Ishikawa (cell line): Measurements from ENCODE around the gene MRO.

ENCODE experiments used
- CEBPB ChIP-seq: IDR thresholded peaks from 2 replicates; pipeline ENCODE4 v1.6.1; 2012
- CREB1 ChIP-seq: IDR thresholded peaks from 2 replicates; pipeline ENCODE4 v1.6.1; 2012; ENCODE audit warnings: low read depth
- EGR1 ChIP-seq: IDR thresholded peaks from 2 replicates; pipeline ENCODE4 v1.6.1; 2012
- EP300 ChIP-seq: IDR thresholded peaks from 2 replicates; pipeline ENCODE4 v1.6.1; 2012; ENCODE audit warnings: borderline replicate concordance
- FOXM1 ChIP-seq: IDR thresholded peaks from 2 replicates; pipeline ENCODE4 v1.6.1; 2012; ENCODE audit warnings: low read depth, borderline replicate concordance
- NFIC ChIP-seq: IDR thresholded peaks from 2 replicates; pipeline ENCODE4 v1.6.1; 2012
- RAD21 ChIP-seq: IDR thresholded peaks from 2 replicates; pipeline ENCODE4 v1.6.1; 2012; ENCODE audit warnings: low read depth
- REST ChIP-seq: IDR thresholded peaks from 2 replicates; pipeline ENCODE4 v1.6.1; 2012; ENCODE audit warnings: low read depth, mild to moderate bottlenecking
- TAF1 ChIP-seq: IDR thresholded peaks from 2 replicates; pipeline ENCODE4 v1.6.1; 2012; ENCODE audit warnings: low read depth, mild to moderate bottlenecking
- TCF12 ChIP-seq: IDR thresholded peaks from 2 replicates; pipeline ENCODE4 v1.6.1; 2012; ENCODE audit warnings: low read depth
- TEAD4 ChIP-seq: IDR thresholded peaks from 2 replicates; pipeline ENCODE4 v1.6.1; 2012
- USF1 ChIP-seq: IDR thresholded peaks from 2 replicates; pipeline ENCODE4 v1.6.1; 2012
- YY1 ChIP-seq: IDR thresholded peaks from 2 replicates; pipeline ENCODE4 v1.6.1; 2012; ENCODE audit warnings: low read depth
- ZBTB7A ChIP-seq: IDR thresholded peaks from 2 replicates; pipeline ENCODE4 v1.6.1; 2012; ENCODE audit warnings: low read depth
- TF ChIP-seq, protein P1 (sequence below): IDR thresholded peaks from 2 replicates; pipeline ENCODE4 v1.6.1; 2012

The MRO gene

GRCh38 chr18:50803592-50803991 is 16.2 kb downstream of the MRO start:
- no peak for TF ChIP-seq YY1
- no peak for TF ChIP-seq ZBTB7A
- no peak for TF ChIP-seq REST
- TF ChIP-seq FOXM1 = no peak
- no peak for TF ChIP-seq EP300
- TF ChIP-seq TCF12 = no peak
- no peak for TF ChIP-seq NFIC
- no peak for TF ChIP-seq USF1
- TF ChIP-seq CEBPB = no peak
- no peak for TF ChIP-seq TEAD4
- TF ChIP-seq EGR1 = no peak
- no peak for TF ChIP-seq RAD21

DNA sequence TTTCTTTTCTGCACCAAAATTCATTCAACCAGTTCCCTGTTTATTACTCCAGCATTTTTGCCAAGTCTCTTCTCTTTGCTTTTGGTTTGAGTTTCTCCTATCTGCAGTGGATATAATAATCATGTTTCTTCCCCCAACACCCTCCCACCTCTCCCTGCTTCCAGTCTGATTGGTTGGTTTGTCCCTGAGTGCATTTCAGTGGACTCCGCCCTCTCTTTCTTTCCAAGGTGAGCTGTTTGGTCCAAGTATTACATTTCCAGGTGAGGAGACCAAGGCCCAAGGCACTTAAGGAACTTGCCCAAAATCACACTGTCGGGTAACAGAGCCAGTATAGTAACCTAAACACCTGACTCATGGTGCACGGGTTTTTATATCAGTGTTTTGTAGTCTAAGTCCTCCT is 17.7 kb downstream of the MRO start:
- TF ChIP-seq RAD21 = no peak
- TF ChIP-seq NFIC = no peak
- no peak for TF ChIP-seq REST
- TF ChIP-seq EP300 = no peak
- no peak for TF ChIP-seq FOXM1
- no peak for TF ChIP-seq TAF1
- TF ChIP-seq ZBTB7A = no peak
- no peak for TF ChIP-seq USF1
- no peak for TF ChIP-seq CEBPB
- TF ChIP-seq CREB1 = no peak
- no peak for TF ChIP-seq TCF12
- TF ChIP-seq TEAD4 = no peak
- no peak for TF ChIP-seq YY1
- TF ChIP-seq EGR1 = no peak
- TF ChIP-seq, protein P1, sequence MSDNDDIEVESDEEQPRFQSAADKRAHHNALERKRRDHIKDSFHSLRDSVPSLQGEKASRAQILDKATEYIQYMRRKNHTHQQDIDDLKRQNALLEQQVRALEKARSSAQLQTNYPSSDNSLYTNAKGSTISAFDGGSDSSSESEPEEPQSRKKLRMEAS = no peak

DNA sequence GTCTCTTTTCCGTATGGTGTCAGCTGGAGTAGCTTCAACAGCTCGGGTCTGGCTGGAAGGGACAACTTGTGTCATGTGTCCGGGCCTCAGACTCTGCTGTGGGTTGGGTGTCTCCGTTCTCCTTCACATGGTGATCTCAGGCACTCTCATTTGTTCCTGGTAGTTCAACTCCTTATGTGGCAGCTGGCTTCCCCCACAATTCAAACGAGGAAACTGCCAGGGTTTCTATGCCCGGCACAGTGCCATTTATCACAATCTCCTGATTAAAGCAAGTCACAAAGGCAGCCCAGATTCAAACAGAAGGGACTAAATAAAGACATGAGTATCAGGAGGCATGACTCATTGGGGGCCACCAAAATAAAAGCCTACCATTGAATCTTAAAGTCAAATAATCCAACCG is 22.7 kb downstream of the MRO start:
- TF ChIP-seq TAF1 (no peak), RAD21 (no peak), CEBPB (no peak), FOXM1 (no peak), EP300 (no peak), ZBTB7A (no peak), YY1 (no peak), EGR1 (no peak), TCF12 (no peak), NFIC (no peak), REST (no peak), USF1 (no peak)
- TF ChIP-seq, protein P1 = no peak

- TF ChIP-seq YY1 (no peak), TEAD4 (no peak), TAF1 (no peak), ZBTB7A (no peak), FOXM1 (no peak)
- TF ChIP-seq, protein P1 = no peak
Measured at GRCh38 chr18:50796495-50796894, 23.3 kb downstream of the MRO start.
